H1 (cell line): Measurements from ENCODE around the gene PTPRG.

Source experiments
- JUN ChIP-seq: IDR thresholded peaks from 2 replicates; pipeline ENCODE4 v1.6.1; 2011; ENCODE audit warnings: low read depth, mild to moderate bottlenecking, improper control_type of control experiment, low read length
- ZNF274 ChIP-seq: IDR thresholded peaks from 2 replicates; pipeline ENCODE4 v1.7.0; 2012; ENCODE audit warnings: low read length, borderline replicate concordance; ENCODE audit errors: extremely low read depth
- TF ChIP-seq, protein P1 (sequence below), 3 experiments: IDR thresholded peaks; 1 replicate in 2 of 3; 2 replicates in 1 of 3; pipeline versions ENCODE4 v1.5.1 to v1.6.1; 2011; ENCODE audit warnings: low read length in 3 of 3, mild to moderate bottlenecking in 3 of 3, inconsistent platforms in 2 of 3, low read depth in 1 of 3, moderate library complexity in 1 of 3; ENCODE audit not compliant: insufficient read depth in 1 of 3; ENCODE audit errors: control extremely low read depth in 1 of 3

GRCh38 chr3:61589856-61590255, 28.5 kb downstream of the PTPRG start:
- TF ChIP-seq, protein P1, sequence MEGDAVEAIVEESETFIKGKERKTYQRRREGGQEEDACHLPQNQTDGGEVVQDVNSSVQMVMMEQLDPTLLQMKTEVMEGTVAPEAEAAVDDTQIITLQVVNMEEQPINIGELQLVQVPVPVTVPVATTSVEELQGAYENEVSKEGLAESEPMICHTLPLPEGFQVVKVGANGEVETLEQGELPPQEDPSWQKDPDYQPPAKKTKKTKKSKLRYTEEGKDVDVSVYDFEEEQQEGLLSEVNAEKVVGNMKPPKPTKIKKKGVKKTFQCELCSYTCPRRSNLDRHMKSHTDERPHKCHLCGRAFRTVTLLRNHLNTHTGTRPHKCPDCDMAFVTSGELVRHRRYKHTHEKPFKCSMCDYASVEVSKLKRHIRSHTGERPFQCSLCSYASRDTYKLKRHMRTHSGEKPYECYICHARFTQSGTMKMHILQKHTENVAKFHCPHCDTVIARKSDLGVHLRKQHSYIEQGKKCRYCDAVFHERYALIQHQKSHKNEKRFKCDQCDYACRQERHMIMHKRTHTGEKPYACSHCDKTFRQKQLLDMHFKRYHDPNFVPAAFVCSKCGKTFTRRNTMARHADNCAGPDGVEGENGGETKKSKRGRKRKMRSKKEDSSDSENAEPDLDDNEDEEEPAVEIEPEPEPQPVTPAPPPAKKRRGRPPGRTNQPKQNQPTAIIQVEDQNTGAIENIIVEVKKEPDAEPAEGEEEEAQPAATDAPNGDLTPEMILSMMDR (IDR thresholded peaks at IDR 0.05; ENCODE audit: control extremely low read depth in 1 of 3, insufficient read depth in 1 of 3, low read depth in 1 of 3, low read length in 3 of 3): no peak
- TF ChIP-seq JUN (no peak), ZNF274 (no peak)
